H9 (cell line): ENCODE measurements around the gene ITSN1. TPM values are rescaled to one million over a fixed set of nuclear protein-coding genes. Genes with fewer than 3 reads are reported as not detected.

ENCODE experiments used
- DNase-seq: peaks from one replicate; pipeline ENCODE4 v3.0.0-alpha.2; 2017
- H2AFZ ChIP-seq: one replicate; pipeline ENCODE4 v1.6.1; 2013; ENCODE audit warnings: mild to moderate bottlenecking, low read length, control low read depth, moderate library complexity
- H2AK5ac ChIP-seq: 2 replicates; pipeline ENCODE4 v1.6.1; 2013; ENCODE audit warnings: low read length, control low read depth, mixed read lengths; ENCODE audit not compliant: insufficient read length
- H2BK120ac ChIP-seq: one replicate; pipeline ENCODE4 v1.6.1; 2013; ENCODE audit warnings: low read depth, mild to moderate bottlenecking, low read length, control low read depth, inconsistent platforms; ENCODE audit not compliant: poor library complexity, severe bottlenecking
- H2BK12ac ChIP-seq: 2 replicates; pipeline ENCODE4 v1.6.1; 2013; ENCODE audit warnings: low read length, control low read depth, mixed read lengths, low read depth; ENCODE audit not compliant: insufficient read length
- H2BK15ac ChIP-seq: 2 replicates; pipeline ENCODE4 v1.6.1; 2013; ENCODE audit warnings: low read depth, low read length, control low read depth
- H2BK20ac ChIP-seq: one replicate; pipeline ENCODE4 v1.6.1; 2013; ENCODE audit warnings: low read depth, mild to moderate bottlenecking, low read length, control low read depth, inconsistent platforms; ENCODE audit not compliant: poor library complexity, severe bottlenecking
- H2BK5ac ChIP-seq: 2 replicates; pipeline ENCODE4 v1.6.1; 2013; ENCODE audit warnings: low read length, control low read depth, mixed read lengths; ENCODE audit not compliant: insufficient read length
- H3K14ac ChIP-seq: 2 replicates; pipeline ENCODE4 v1.6.1; 2013; ENCODE audit warnings: low read length, control low read depth; ENCODE audit not compliant: insufficient read depth
- H3K18ac ChIP-seq: 2 replicates; pipeline ENCODE4 v1.6.1; 2013; ENCODE audit warnings: low read depth, mild to moderate bottlenecking, mixed read lengths, low read length, control low read depth; ENCODE audit not compliant: insufficient read length
- H3K23ac ChIP-seq: 2 replicates; pipeline ENCODE4 v1.6.1; 2013; ENCODE audit warnings: low read length, control low read depth, mixed read lengths, low read depth; ENCODE audit not compliant: insufficient read length
- H3K23me2 ChIP-seq: 2 replicates; pipeline ENCODE4 v1.6.1; 2013; ENCODE audit warnings: low read depth, mild to moderate bottlenecking, mixed read lengths, low read length, control low read depth; ENCODE audit not compliant: insufficient read length, poor library complexity, severe bottlenecking
- H3K27ac ChIP-seq: 2 replicates; pipeline ENCODE4 v1.5.1; 2013; ENCODE audit warnings: low read length, control low read depth, mixed read lengths, low read depth; ENCODE audit not compliant: insufficient read length
- H3K27me3 ChIP-seq: 2 replicates; pipeline ENCODE4 v1.6.1; 2013; ENCODE audit warnings: low read length, control low read depth, inconsistent platforms; ENCODE audit not compliant: insufficient read depth
- H3K4ac ChIP-seq: 2 replicates; pipeline ENCODE4 v1.6.1; 2013; ENCODE audit warnings: low read depth, mild to moderate bottlenecking, control low read depth, inconsistent platforms, low read length, moderate library complexity
- H3K4me1 ChIP-seq: 2 replicates; pipeline ENCODE4 v1.6.1; 2013; ENCODE audit warnings: low read length, control low read depth, inconsistent platforms; ENCODE audit not compliant: insufficient read depth
- H3K4me2 ChIP-seq: 2 replicates; pipeline ENCODE4 v1.6.1; 2013; ENCODE audit warnings: low read length, control low read depth, mixed read lengths; ENCODE audit not compliant: insufficient read length, insufficient read depth
- H3K56ac ChIP-seq: 2 replicates; pipeline ENCODE4 v1.6.1; 2013; ENCODE audit warnings: low read depth, mild to moderate bottlenecking, mixed read lengths, low read length, control low read depth; ENCODE audit not compliant: insufficient read length
- H3K79me1 ChIP-seq: 2 replicates; pipeline ENCODE4 v1.6.1; 2013; ENCODE audit warnings: low read depth, mild to moderate bottlenecking, moderate library complexity, low read length, control low read depth, inconsistent platforms; ENCODE audit not compliant: insufficient read depth, poor library complexity, severe bottlenecking
- H3K79me2 ChIP-seq: 2 replicates; pipeline ENCODE4 v1.6.1; 2013; ENCODE audit warnings: low read length, control low read depth, inconsistent platforms; ENCODE audit not compliant: insufficient read depth
- H3K9ac ChIP-seq: 2 replicates; pipeline ENCODE4 v1.6.1; 2013; ENCODE audit warnings: low read length, control low read depth, mixed read lengths; ENCODE audit not compliant: insufficient read length; ENCODE audit errors: extremely low read depth
- H3K9me3 ChIP-seq: one replicate; pipeline ENCODE4 v1.6.1; 2013; ENCODE audit warnings: low read depth, low read length, inconsistent platforms; ENCODE audit not compliant: control insufficient read depth
- H3T11ph ChIP-seq: one replicate; pipeline ENCODE4 v1.6.1; 2013; ENCODE audit warnings: mild to moderate bottlenecking, low read length, control low read depth, inconsistent platforms
- H4K20me1 ChIP-seq: one replicate; pipeline ENCODE4 v1.6.1; 2013; ENCODE audit not compliant: control insufficient read depth, insufficient read length, insufficient read depth
- H4K5ac ChIP-seq: 2 replicates; pipeline ENCODE4 v1.6.1; 2013; ENCODE audit warnings: low read depth, mild to moderate bottlenecking, mixed read lengths, low read length, control low read depth; ENCODE audit not compliant: insufficient read length
- H4K8ac ChIP-seq: replicated peaks from 2 replicates; pipeline ENCODE4 v1.6.1; 2013; ENCODE audit warnings: low read length, control low read depth, mixed read lengths, low read depth; ENCODE audit not compliant: insufficient read length
- H4K91ac ChIP-seq: 2 replicates; pipeline ENCODE4 v1.6.1; 2013; ENCODE audit warnings: low read depth, mild to moderate bottlenecking, moderate library complexity, mixed read lengths, low read length, control low read depth; ENCODE audit not compliant: insufficient read length
- H3K27ac Mint-ChIP-seq, 3 experiments: 2 replicates in 2 of 3; 3 replicates in 1 of 3; pipeline ENCODE4 v1.8.0; 2020 to 2021; ENCODE audit warnings: mixed read lengths in 3 of 3, mild to moderate bottlenecking in 1 of 3, moderate library complexity in 1 of 3
- H3K27me3 Mint-ChIP-seq: 2 replicates; pipeline ENCODE4 v1.8.0; 2021; ENCODE audit warnings: low read depth, mild to moderate bottlenecking, moderate library complexity, mixed read lengths
- H3K36me3 Mint-ChIP-seq, 3 experiments: 2 replicates in 2 of 3; 3 replicates in 1 of 3; pipeline ENCODE4 v1.8.0; 2020 to 2021; ENCODE audit warnings: low read depth in 3 of 3, mixed read lengths in 3 of 3; ENCODE audit not compliant: insufficient read depth in 1 of 3
- H3K4me1 Mint-ChIP-seq, 2 experiments: 2 replicates each; pipeline ENCODE4 v1.8.0; 2020; ENCODE audit warnings: mixed read lengths in 2 of 2
- H3K4me3 Mint-ChIP-seq, 2 experiments: 2 replicates in 1 of 2; 3 replicates in 1 of 2; pipeline ENCODE4 v1.8.0; 2020 to 2021; ENCODE audit warnings: mild to moderate bottlenecking in 2 of 2, mixed read lengths in 2 of 2, moderate library complexity in 1 of 2
- H3K9me3 Mint-ChIP-seq, 2 experiments: 2 replicates in 1 of 2; 3 replicates in 1 of 2; pipeline ENCODE4 v1.8.0; 2020; ENCODE audit warnings: mild to moderate bottlenecking in 2 of 2, mixed read lengths in 2 of 2, moderate library complexity in 1 of 2
- CTCF ChIP-seq: fragments of 200-600 bp; sonication (generic); conservative IDR thresholded peaks from 3 replicates; pipeline ENCODE4 v1.8.0; 2021; ENCODE audit warnings: antibody characterized with exemption, mild to moderate bottlenecking
- WGBS: extraction: QIAGEN DNeasy Blood & Tissue Kit; methylation state at CpG from one replicate; pipeline ENCODE4 v1.1.7; 2013; ENCODE audit warnings: missing lambda C conversion rate, low lambda C conversion rate, mixed read lengths; ENCODE audit not compliant: insufficient read length; ENCODE audit errors: extremely low coverage; 5-methylcytosine and 5-hydroxymethylcytosine counted together
- total RNA-seq: library from RNA; stranded (reverse); gene quantifications from 2 replicates; pipeline ENCODE4 v1.2.1, GENCODE V29; 2021

Gene ITSN1
- total RNA-seq, 1 experiment from 2014 or later, result 94.2 TPM

- Mint-ChIP-seq H3K4me3 (no peak overlapping the region), H3K4me1 (no peaks in the 10 kb centered on the region), H3K27ac (no peak overlapping the region), H3K36me3 (peaks cover 0 to 6% (median 0%) of the 10 kb centered on the region in 3 experiments; a peak in 4 of 7 replicates), H3K27me3 (no peaks in the 10 kb centered on the region), H3K9me3 (peaks cover 0 to 7% of the 10 kb centered on the region in 2 experiments; a peak in 2 of 5 replicates)
- no peak overlapping the region for H2BK12ac ChIP-seq
- H3T11ph ChIP-seq, result no peak overlapping the region
- H4K20me1 ChIP-seq, result no peaks in the 10 kb centered on the region
- no peak overlapping the region for H2BK15ac ChIP-seq
- H3K14ac ChIP-seq, result no peak overlapping the region
- no peaks in the 10 kb centered on the region for H3K9me3 ChIP-seq
- H3K79me2 ChIP-seq, result no peaks in the 10 kb centered on the region
- no peak for DNase-seq
- no CpG with 5 or more reads among the region's 7 CpGs for WGBS
- no peak overlapping the region for H4K8ac ChIP-seq
- no peak overlapping the region for H4K5ac ChIP-seq
- no peaks in the 10 kb centered on the region for H3K27me3 ChIP-seq
- H3K9ac ChIP-seq, result no peak overlapping the region
- H3K56ac ChIP-seq, result no peak overlapping the region
- no peak overlapping the region for H2BK120ac ChIP-seq
- H3K23ac ChIP-seq, result no peak overlapping the region
- no peak overlapping the region for H2AK5ac ChIP-seq
- no peak overlapping the region for H4K91ac ChIP-seq
- H3K79me1 ChIP-seq, result no peaks in the 10 kb centered on the region
- no peak overlapping the region for H2BK5ac ChIP-seq
- H3K23me2 ChIP-seq, result no peaks in the 10 kb centered on the region
- no peak overlapping the region for H3K27ac ChIP-seq
- no peak for TF ChIP-seq CTCF
- H2AFZ ChIP-seq, result no peak overlapping the region
- H3K4me2 ChIP-seq, result no peak overlapping the region
- no peak overlapping the region for H3K4ac ChIP-seq
- H3K4me1 ChIP-seq, result no peaks in the 10 kb centered on the region
- H3K18ac ChIP-seq, result no peak overlapping the region
- H2BK20ac ChIP-seq, result no peak overlapping the region
Observed at GRCh38 chr21:33874161-33874560, 231.9 kb downstream of the ITSN1 start.
